ENCODE data around the gene TMEM256.
"Not testable (repeated sequence)": the region's sequence is repeated elsewhere in the genome, so short reads cannot be mapped to it uniquely, and the experiment has no call there.

TMEM256 gene

GRCh38 chr17:7384489-7385081 lies 19.3 kb downstream of the TMEM256 start:
- peaks cover 36% of the 10 kb centered on the region for H3K27me3 Mint-ChIP-seq

GRCh38 chr17:7383742-7384488 lies 20.0 kb downstream of the TMEM256 start:
- peak overlapping the region in 1 of 2 donors; percentile 16 for H3K27ac Mint-ChIP-seq
- peak; percentile 75 to 77 for DNase-seq

More at GRCh38 chr17:7384489-7385081, 19.3 kb downstream of the TMEM256 start:
- Mint-ChIP-seq H3K4me1 (peaks cover 38% of the 10 kb centered on the region), H3K27ac (no peak overlapping the region), H3K4me3 (peak overlapping the region; percentile 78 to 89), H3K9me3 (peaks cover 0 to under 1% of the 10 kb centered on the region in 2 donors)
- ATAC-seq, result no peak
- DNase-seq, result no peak

DNA sequence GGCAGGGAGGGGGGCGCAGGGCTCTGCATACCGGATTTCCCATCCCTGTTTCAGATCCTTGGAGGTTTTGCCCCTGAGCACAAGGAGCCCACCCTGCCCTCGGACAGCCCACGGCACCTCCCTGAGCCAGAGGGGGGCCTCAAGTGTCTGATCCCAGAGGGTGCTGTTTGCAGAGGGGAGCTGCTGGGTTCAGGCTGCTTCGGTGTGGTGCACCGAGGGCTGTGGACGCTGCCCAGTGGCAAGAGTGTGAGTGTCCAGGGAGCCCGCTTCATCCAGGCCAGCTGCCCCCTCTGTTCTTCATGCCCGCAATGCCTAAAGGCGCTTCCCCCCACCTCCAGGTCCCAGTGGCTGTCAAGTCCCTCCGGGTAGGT lies 20.5 kb downstream of the TMEM256 start:
- Mint-ChIP-seq H3K4me3 (peak overlapping the region; percentile 78 to 89), H3K27ac (peak overlapping the region in 1 of 2 donors; percentile 16), H3K27me3 (peaks cover 46% of the 10 kb centered on the region), H3K4me1 (peaks cover 38% of the 10 kb centered on the region), H3K9me3 (peaks cover 7 to 8% of the 10 kb centered on the region in 2 donors)
- DNase-seq (no peak), ATAC-seq (no peak)

More at GRCh38 chr17:7383742-7384488, 20.0 kb downstream of the TMEM256 start:
- Mint-ChIP-seq H3K4me1 (peaks cover 38% of the 10 kb centered on the region), H3K4me3 (peak overlapping the region; percentile 78 to 89), H3K9me3 (peaks cover 7% of the 10 kb centered on the region in 2 donors), H3K27me3 (peaks cover 43% of the 10 kb centered on the region)
- ATAC-seq, result peak; percentile 97

GRCh38 chr17:7382901-7383300 lies 21.0 kb downstream of the TMEM256 start:
- peaks cover 7 to 8% of the 10 kb centered on the region in 2 donors for H3K9me3 Mint-ChIP-seq
- ATAC-seq (no peak), DNase-seq (no peak)
- peak overlapping the region in 1 of 2 donors; percentile 89 for H3K4me3 Mint-ChIP-seq
- no peak overlapping the region for H3K27ac Mint-ChIP-seq
- H3K27me3 Mint-ChIP-seq, result peaks cover 50% of the 10 kb centered on the region
- H3K4me1 Mint-ChIP-seq, result peaks cover 38% of the 10 kb centered on the region

DNA sequence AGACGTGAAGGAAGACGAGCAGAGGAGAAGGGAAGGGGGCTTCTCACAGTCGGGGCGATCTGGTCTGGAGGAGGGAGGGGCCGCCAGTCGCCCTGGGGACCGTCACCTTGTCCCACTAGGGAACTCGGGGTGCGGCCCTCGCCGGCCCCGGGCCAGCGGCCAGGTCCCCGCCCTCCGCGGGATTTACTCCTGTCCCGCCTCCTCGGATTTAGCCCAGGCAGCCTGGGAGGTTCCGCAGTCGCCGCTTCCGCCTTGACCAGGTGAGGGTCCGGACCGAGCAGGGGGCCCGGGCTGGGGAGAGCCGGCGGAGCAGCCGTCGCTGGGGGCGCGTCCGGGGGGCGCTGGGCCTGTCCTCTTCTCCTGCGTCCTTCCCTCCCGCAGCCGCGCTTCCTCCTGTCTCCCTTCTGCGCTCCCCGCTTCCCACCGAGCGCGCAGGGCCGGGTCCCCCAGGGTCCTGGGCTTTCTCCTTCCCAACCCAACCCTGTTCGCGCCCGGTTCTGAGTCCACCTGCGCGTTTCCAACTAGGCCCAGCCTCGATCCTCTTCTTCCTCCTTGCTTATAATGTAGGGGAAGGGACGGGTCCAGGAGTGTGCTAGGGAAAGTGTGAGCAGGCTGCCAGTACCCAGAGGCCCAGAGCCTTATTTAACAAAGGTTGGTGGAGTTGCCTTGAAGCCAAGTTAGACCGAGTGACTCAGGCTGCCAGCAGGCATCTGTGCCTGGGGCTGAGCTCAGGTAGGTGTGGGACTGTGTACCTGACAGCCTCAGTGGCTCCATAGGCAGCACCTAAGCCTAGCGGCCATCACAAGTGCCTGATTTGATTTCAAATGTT lies 22.8 kb downstream of the TMEM256 start, which contains the start of gene TNK1:
Gene TNK1 (plus strand): TSS at position 235 of the 829 bp plus-strand sequence. CDS start 1,838 bp downstream, outside the sequence.
- H3K27ac Mint-ChIP-seq, result peak within 1 kb of the TSS in 1 of 2 donors; percentile 32
- peak within 1 kb of the TSS in 1 of 2 donors; percentile 66 for H3K4me3 Mint-ChIP-seq
- peaks cover 32% of the 10 kb centered on the region for H3K4me1 Mint-ChIP-seq
- peaks cover 67% of the 10 kb centered on the region for H3K27me3 Mint-ChIP-seq
- no peak for DNase-seq
- ATAC-seq, result no peak
- peaks cover 7 to 8% of the 10 kb centered on the region in 2 donors for H3K9me3 Mint-ChIP-seq

DNA sequence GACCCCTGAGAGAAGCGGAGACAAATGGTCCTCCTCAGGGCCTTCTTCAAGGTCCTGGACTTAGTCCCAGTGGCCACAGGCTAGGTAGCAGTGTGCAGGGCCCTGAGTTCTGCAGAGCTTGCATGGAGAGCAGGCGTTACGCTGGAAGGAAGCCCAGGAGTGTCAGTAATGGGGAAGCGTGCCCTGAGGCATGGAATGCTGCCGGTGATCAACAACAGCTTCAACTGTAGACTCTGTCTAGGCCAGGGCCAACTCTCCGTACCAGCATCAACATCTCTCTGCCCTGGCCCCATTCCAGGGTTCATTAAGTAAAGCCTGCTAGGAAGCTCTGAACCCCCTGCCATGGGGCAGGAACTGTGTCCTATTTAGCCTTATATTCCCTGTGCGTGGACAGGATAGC lies 23.6 kb downstream of the TMEM256 start:
- Mint-ChIP-seq H3K27ac (no peak overlapping the region), H3K9me3 (peaks cover 7 to 8% of the 10 kb centered on the region in 2 donors), H3K4me1 (peaks cover 28% of the 10 kb centered on the region), H3K27me3 (peaks cover 68% of the 10 kb centered on the region), H3K4me3 (peak overlapping the region in 1 of 2 donors; percentile 9)
- DNase-seq, result no peak
- ATAC-seq, result no peak

DNA sequence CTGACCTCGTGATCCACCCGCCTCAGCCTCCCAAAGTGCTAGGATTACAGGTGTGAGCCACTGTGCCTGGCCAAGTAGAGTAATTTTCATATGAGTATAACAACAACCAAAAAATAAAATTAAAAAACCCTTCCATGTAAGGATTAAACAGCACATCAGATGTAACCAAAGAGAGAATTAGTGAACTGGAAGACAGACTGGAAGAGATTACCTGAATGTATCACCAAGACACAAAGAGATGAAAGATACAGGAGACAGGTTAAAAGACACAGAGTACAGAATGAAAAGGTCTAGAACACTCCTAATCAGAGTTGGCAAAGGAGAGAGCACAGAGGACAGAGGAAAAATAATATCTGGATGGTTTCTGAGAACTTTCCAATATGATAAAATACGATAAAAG lies 24.8 kb downstream of the TMEM256 start:
- Mint-ChIP-seq H3K4me1 (peaks cover 20% of the 10 kb centered on the region), H3K9me3 (peaks cover 7 to 8% of the 10 kb centered on the region in 2 donors), H3K27ac (no peak overlapping the region), H3K4me3 (no peak overlapping the region), H3K27me3 (peaks cover 68% of the 10 kb centered on the region)
- DNase-seq (no peak), ATAC-seq (no peak)

DNA sequence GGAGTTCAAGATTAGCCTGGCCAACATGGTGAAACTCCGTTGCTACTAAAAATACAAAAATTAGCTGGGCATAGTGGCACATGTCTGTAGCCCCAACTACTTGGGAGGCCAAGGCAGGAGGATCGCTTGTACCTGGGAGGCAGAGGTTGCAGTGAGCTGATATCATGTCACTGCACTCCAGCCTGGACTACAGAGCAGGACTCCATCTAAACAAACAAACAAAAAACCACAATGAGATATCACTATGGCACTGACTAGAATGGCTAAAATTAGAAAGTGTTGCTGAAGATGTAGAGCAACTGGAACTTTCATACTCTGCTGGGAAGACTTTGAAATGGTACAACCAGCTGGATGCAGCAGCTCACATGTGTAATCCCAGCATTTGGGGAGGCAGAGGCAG lies 29.5 kb downstream of the TMEM256 start:
- H3K4me1 Mint-ChIP-seq, result no peaks in the 10 kb centered on the region
- H3K27ac Mint-ChIP-seq, result no peak overlapping the region
- no peak for DNase-seq
- no peak for ATAC-seq
- H3K4me3 Mint-ChIP-seq, result no peak overlapping the region
- H3K27me3 Mint-ChIP-seq, result peaks cover 29% of the 10 kb centered on the region
- H3K9me3 Mint-ChIP-seq, result peaks cover 4 to 6% of the 10 kb centered on the region in 2 donors

DNA sequence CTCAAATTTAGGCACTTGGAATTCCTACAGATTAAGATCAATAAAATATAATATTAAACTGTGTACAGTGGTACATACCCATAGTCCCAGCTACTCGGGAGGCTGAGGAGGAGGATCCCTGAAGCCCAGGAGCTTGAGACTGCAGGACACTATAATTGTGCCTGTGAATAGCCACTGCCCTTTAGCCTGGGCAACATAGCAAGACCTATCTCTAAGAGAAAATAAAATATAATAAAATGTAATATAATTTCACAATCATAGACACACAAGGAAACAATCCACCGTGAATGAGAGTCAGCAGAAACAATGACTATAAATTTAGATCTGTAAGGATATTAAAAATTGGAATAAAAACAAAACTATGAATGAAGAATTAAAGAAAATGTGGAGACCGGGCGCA lies 33.0 kb downstream of the TMEM256 start:
- Mint-ChIP-seq H3K27me3 (no peaks in the 10 kb centered on the region), H3K4me1 (no peaks in the 10 kb centered on the region), H3K4me3 (no peak overlapping the region), H3K9me3 (no peaks in the 10 kb centered on the region), H3K27ac (no peak overlapping the region)
- DNase-seq, result no peak
- ATAC-seq, result no peak

DNA sequence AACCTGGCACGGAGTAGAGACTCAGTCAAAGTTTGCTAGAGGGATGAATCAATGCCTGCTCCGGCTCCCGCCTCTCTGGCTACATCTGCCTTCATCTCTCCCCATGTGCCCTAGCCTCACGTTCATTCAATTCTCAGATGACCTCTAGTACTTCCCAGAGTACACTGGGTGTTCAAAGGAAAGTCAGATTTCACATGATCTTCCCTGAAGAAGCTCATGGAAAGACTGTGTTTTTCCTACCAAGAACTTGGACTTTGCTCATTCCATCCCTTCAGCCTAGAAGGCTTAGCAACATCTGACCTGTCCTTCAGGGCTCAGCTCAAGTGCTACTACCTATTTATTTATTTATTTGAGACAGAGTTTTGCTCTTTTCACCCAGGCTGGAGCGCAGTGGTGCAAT lies 34.1 kb downstream of the TMEM256 start:
- no peak for DNase-seq
- Mint-ChIP-seq H3K9me3 (no peaks in the 10 kb centered on the region), H3K4me1 (no peaks in the 10 kb centered on the region), H3K4me3 (no peak overlapping the region), H3K27me3 (no peaks in the 10 kb centered on the region), H3K27ac (no peak overlapping the region)
- no peak for ATAC-seq

DNA sequence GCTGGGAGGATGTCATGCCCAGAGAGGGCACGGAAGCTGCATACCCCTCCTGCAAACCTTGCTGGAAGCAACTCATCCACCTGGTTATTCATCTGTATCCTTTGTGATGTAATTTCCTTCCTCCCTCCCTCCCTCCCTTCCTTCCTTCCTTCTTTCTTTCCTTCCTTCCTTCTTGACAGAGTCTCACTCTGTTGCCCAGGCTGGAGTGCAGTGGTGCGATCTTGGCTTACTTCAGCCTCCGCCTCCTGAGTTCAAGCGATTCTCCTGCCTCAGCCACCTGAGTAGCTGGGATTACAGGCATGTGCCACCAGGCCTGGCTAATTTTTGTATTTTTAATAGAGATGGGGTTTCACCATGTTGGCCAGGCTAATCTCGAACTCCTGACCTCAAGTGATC lies 35.3 kb downstream of the TMEM256 start:
- H3K4me1 Mint-ChIP-seq, H3K27ac Mint-ChIP-seq, H3K27me3 Mint-ChIP-seq, DNase-seq, H3K9me3 Mint-ChIP-seq, H3K4me3 Mint-ChIP-seq, ATAC-seq: not testable (repeated sequence)

- Mint-ChIP-seq H3K27me3 (no peaks in the 10 kb centered on the region), H3K4me1 (no peaks in the 10 kb centered on the region), H3K4me3 (no peak overlapping the region), H3K27ac (no peak overlapping the region), H3K9me3 (no peaks in the 10 kb centered on the region)
- DNase-seq, result no peak
- no peak for ATAC-seq
These were observed 35.8 kb downstream of the TMEM256 start for GRCh38 chr17:7367918-7368598.

DNA sequence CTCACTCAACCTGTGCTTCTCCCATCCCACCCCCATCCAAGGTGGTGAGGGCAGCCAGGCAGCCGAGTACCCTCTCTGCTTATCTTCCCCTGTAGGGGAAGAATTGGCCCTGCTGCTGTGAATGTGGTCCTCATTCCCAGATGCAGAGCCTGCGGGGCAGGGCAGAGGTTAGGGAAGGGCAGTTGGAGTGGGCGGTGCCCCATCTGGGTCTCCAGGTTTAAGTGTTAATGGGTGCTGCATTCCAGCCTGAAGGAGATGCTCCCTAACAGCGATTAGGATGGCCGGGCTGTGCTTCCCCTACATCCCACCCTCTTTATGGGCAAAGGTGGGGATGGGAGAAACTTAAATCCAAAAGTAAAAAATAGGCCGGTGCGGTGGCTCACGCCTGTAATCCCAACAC lies 36.8 kb downstream of the TMEM256 start:
- Mint-ChIP-seq H3K9me3 (no peaks in the 10 kb centered on the region), H3K4me1 (peaks cover 1% of the 10 kb centered on the region), H3K27ac (no peak overlapping the region), H3K4me3 (no peak overlapping the region), H3K27me3 (peaks cover 2% of the 10 kb centered on the region)
- ATAC-seq, result no peak
- no peak for DNase-seq

GRCh38 chr17:7365963-7366362 lies 37.9 kb downstream of the TMEM256 start:
- not testable (repeated sequence) for H3K27me3 Mint-ChIP-seq, H3K27ac Mint-ChIP-seq, H3K4me1 Mint-ChIP-seq, H3K4me3 Mint-ChIP-seq, H3K9me3 Mint-ChIP-seq, DNase-seq, ATAC-seq

DNA sequence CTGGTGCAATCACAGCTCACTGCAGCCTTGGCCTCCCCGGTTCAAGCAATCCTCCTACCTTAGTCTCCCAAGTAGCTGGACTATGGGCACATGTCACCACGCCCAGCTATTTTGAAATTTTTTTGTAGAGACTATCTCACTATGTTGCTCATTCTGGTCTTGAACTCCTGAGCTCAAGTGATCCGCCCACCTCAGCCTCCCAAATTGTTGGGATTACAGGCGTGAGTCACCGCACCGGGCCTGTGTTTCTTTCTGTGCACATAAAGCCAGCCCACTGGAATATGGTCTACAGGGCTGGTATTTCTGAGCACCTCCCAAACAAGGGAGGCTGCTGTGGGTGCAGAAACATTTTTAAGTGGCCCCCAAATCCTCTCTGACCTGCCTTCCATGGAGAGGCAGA lies 40.6 kb downstream of the TMEM256 start:
- no peak for ATAC-seq
- H3K4me1 Mint-ChIP-seq, result peaks cover 7% of the 10 kb centered on the region
- H3K27ac Mint-ChIP-seq, result no peak overlapping the region
- DNase-seq, result no peak
- H3K27me3 Mint-ChIP-seq, result peaks cover 8% of the 10 kb centered on the region
- H3K4me3 Mint-ChIP-seq, result no peak overlapping the region
- no peaks in the 10 kb centered on the region for H3K9me3 Mint-ChIP-seq
